ENCODE data around the gene IRF6. TPM values are rescaled to one million over a fixed set of nuclear protein-coding genes. Genes with fewer than 3 reads are reported as not detected.

The IRF6 gene
- total and polyA plus RNA-seq, 8 donors = 15.7 to 26.5 (median 19.3) TPM

DNA sequence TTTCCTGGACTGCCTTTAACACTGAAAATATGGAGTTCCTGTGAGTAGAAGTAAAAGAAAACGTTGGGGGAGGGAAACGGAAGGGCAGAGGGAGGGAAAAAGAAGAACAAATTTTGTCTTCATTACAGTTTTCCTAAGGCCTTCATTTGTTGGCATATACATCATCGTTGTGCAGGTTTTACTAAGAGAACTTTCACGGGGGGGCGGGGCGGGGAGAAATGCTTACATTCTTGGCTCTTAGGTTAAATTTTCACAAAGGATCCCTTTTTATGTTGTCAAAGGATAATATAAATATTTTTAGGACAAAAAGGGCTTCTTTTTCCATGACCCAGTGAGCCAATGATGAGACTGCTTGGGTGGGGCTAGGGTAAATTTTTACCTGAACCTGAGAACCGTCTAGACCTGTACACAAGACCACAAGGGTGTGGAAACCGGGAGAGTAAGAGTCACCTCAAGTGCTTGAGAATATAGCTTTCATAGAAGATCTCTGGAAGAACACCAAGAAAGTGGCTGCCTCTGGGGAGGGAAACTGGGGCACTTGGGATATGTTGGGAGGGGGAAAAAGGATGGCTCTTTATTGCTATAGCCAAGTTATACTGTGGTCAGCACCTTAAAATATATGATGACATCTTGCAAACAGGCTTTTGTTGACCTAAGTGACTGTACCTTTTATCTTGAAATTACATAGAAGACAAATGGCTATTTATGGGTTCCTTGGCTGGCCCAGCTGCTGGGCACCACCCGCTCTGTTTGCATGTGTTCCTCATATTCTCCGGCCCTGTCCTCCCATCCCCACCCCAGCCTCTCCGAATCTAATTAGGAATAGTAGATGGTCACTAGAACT lies 19.9 kb upstream of the IRF6 start:
- Histone ChIP-seq H3K4me3 (no peak overlapping the region), H3K36me3 (peaks cover 0 to 2% of the 10 kb centered on the region in 2 donors), H3K4me1 (peaks cover 0 to 32% of the 10 kb centered on the region in 2 donors), H3K27ac (no peak overlapping the region), H3K9me3 (no peaks in the 10 kb centered on the region), H3K27me3 (peaks cover 0 to 18% of the 10 kb centered on the region in 2 donors)
- ATAC-seq = no peak
- intact Hi-C loops (cut with DNase I) = no loop called here
- TF ChIP-seq, protein P1, sequence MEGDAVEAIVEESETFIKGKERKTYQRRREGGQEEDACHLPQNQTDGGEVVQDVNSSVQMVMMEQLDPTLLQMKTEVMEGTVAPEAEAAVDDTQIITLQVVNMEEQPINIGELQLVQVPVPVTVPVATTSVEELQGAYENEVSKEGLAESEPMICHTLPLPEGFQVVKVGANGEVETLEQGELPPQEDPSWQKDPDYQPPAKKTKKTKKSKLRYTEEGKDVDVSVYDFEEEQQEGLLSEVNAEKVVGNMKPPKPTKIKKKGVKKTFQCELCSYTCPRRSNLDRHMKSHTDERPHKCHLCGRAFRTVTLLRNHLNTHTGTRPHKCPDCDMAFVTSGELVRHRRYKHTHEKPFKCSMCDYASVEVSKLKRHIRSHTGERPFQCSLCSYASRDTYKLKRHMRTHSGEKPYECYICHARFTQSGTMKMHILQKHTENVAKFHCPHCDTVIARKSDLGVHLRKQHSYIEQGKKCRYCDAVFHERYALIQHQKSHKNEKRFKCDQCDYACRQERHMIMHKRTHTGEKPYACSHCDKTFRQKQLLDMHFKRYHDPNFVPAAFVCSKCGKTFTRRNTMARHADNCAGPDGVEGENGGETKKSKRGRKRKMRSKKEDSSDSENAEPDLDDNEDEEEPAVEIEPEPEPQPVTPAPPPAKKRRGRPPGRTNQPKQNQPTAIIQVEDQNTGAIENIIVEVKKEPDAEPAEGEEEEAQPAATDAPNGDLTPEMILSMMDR (IDR thresholded peaks at IDR 0.05) = no peak
- DNase-seq = no peak

DNA sequence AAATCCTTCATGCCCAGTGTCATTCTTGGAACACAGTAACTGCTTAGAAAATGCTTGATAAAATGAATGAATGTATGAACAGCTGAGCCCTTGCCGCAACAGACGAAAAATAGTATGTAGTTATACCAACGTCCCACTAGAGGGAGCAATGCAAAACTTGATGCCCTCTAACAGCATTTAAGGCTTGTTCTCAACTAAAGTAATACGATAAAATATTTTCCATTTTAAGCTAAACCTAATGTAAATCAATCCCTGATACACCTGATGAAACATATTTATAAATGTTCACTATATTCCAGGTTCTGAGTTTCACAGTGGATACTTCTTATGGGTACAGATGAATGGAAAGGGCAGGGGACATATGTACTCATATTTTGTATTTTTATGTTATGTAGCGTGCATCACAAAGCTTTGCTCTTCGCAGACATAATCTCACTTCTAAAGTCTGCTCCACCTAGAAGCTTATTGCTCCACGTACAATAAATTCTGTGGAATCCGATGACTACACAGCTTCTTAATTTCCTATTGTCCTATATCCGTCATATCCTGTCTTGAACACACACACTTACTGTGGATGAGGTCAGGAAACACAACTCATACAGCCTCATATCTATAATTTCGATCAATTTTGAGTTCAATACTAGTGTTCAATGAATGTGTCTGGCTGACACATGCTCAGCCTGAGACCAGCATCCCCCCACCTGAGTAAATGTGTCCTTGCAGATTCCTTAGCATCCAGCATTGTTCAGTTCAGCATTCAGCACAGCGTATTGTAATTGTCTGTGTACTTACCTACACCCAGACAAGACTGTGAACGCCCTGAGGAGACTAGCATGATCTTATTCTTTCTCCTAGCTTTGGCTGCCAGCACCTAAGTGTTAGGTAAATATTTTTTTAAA lies 17.4 kb upstream of the IRF6 start:
- peak in 2 of 4 donors; percentile 26 to 47 for DNase-seq
- intact Hi-C loops (cut with DNase I) = no loop called here
- Histone ChIP-seq H3K9me3 (no peaks in the 10 kb centered on the region), H3K27ac (no peak overlapping the region), H3K4me3 (no peak overlapping the region), H3K27me3 (peaks cover 0 to 37% of the 10 kb centered on the region in 2 donors), H3K36me3 (no peaks in the 10 kb centered on the region), H3K4me1 (peaks cover 0 to 16% of the 10 kb centered on the region in 2 donors)
- ATAC-seq = peak; percentile 69
- TF ChIP-seq, protein P1 (IDR thresholded peaks at IDR 0.05) = peak; percentile 63 to 77

DNA sequence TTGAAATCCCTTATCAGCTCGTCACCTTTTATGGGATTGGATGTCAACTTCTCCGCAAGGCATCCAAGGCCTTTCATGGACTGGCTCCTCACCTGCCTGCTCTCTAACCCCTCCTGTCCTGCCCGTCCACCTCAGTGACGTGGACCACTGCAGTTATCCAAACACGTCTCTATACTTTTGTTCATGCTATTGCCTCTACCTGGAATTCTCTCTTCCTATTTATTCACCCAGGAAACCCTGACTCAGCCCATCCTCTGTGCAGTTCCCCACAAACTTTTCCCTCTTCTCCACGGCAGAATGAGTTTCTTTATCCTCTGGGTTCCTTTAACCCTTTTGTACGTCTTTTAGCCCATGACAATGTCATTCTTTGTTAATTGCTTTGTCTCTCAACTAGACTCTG lies 16.8 kb upstream of the IRF6 start:
- H3K36me3 ChIP-seq = no peaks in the 10 kb centered on the region
- ATAC-seq (no peak), DNase-seq (no peak)
- no peaks in the 10 kb centered on the region for H3K9me3 ChIP-seq
- intact Hi-C loops (cut with DNase I) = no loop called here
- no peak overlapping the region for H3K27ac ChIP-seq
- H3K4me1 ChIP-seq = peaks cover 0 to 16% of the 10 kb centered on the region in 2 donors
- H3K4me3 ChIP-seq = no peak overlapping the region
- TF ChIP-seq, protein P1 (IDR thresholded peaks at IDR 0.05) = no peak
- peaks cover 0 to 37% of the 10 kb centered on the region in 2 donors for H3K27me3 ChIP-seq

DNA sequence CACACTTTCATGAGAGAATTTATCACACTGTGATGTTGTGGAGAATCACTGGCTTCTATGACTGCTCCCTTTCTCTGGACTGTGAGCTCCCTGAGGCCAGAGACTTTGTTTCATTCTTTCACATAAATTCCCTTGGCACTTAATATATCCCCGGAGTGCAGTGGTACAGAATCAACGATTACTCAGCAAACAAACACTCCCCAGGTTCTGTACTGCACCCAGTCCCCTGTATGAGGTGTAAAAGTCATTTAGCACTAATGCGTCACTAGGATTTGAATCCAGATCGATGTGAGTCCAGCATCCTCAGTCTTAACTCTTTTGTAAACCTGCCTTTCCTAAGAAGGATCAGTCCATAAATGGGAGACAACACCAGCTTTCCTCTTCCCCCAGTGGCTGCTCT lies 15.0 kb upstream of the IRF6 start:
- Histone ChIP-seq H3K27me3 (peaks cover 0 to 37% of the 10 kb centered on the region in 2 donors), H3K4me1 (peaks cover 0 to 11% of the 10 kb centered on the region in 2 donors), H3K9me3 (no peaks in the 10 kb centered on the region), H3K36me3 (no peaks in the 10 kb centered on the region), H3K27ac (no peak overlapping the region), H3K4me3 (no peak overlapping the region)
- TF ChIP-seq, protein P1 (IDR thresholded peaks at IDR 0.05) = no peak
- intact Hi-C loops (cut with DNase I) = no loop called here
- no peak for DNase-seq
- no peak for ATAC-seq

DNA sequence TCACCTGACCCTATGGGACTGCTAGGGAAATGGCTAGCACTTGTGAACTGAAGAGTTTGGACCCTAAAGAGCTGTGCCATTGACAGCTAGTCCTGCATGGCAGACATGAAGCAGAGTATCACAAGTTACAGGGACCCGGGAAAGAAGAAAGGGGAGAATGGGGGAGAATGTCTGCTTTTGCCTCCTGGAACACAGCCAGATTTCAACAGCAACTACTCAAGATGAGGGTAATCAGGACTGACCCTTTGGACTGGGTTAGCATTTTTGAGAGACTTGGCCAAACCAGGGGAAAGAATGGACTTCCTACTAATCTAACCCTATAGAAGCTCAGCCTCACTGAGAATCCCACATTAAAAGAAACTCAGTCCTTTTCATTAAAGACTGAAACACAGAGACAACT lies 13.1 kb upstream of the IRF6 start:
- Histone ChIP-seq H3K27ac (no peak overlapping the region), H3K27me3 (peaks cover 0 to 37% of the 10 kb centered on the region in 2 donors), H3K9me3 (no peaks in the 10 kb centered on the region), H3K36me3 (no peaks in the 10 kb centered on the region), H3K4me1 (peaks cover 0 to 11% of the 10 kb centered on the region in 2 donors), H3K4me3 (no peak overlapping the region)
- TF ChIP-seq, protein P1 (IDR thresholded peaks at IDR 0.05) = no peak
- ATAC-seq (no peak), DNase-seq (no peak)
- intact Hi-C loops (cut with DNase I) = no loop called here

Measured in left lung (tissue), 10 donors.